Transverse colon (tissue), 3 donors: ENCODE results near the gene ERICH3.

Experiments
- CTCF ChIP-seq, 5 experiments: fragments of 200-600 bp in 3 of 5; fragments of 450-650 bp in 2 of 5; sonication (generic) in 3 of 5; IDR thresholded peaks; 1 replicate in 2 of 5; 2 replicates in 3 of 5; pipeline ENCODE4 v1.5.1; 2016 to 2017; ENCODE audit warnings: antibody characterized with exemption in 5 of 5, inconsistent platforms in 3 of 5, mild to moderate bottlenecking in 2 of 5, moderate library complexity in 1 of 5
- EP300 ChIP-seq: sonication (generic); formaldehyde crosslinking; IDR thresholded peaks from one replicate; pipeline ENCODE4 v1.6.1; 2017; ENCODE audit warnings: antibody characterized with exemption, low read depth
- POLR2A ChIP-seq: fragments of 450-650 bp; IDR thresholded peaks from one replicate; pipeline ENCODE4 v1.6.1; 2016; ENCODE audit warnings: antibody characterized with exemption, mild to moderate bottlenecking, moderate library complexity

- TF ChIP-seq EP300 (no peak), CTCF (IDR thresholded peaks at IDR 0.05) (no peak), POLR2A (no peak)
Measured at GRCh38 chr1:74713849-74714248, 40.3 kb upstream of the ERICH3 start.
